ENCODE measurements around the gene TTYH3.

- TF ChIP-seq FOXJ3 (CRISPR knock-in tag; IDR thresholded peaks at IDR 0.05; ENCODE audit: borderline replicate concordance) (no peak), ESRRA (CRISPR knock-in tag; IDR thresholded peaks at IDR 0.05; ENCODE audit: borderline replicate concordance) (no peak), CTCF (IDR thresholded peaks at IDR 0.05) (no peak)
Observed at GRCh38 chr7:2626498-2627117, 5.2 kb upstream of the TTYH3 start.
